HCT116 (cell line): ENCODE measurements around the gene TIRAP.
"Not testable (repeated sequence)": the region's sequence is repeated elsewhere in the genome, so short reads cannot be mapped to it uniquely, and the experiment has no call there.

Experiments
- CEBPB ChIP-seq: IDR thresholded peaks from 2 replicates; pipeline ENCODE4 v1.6.1; 2012; ENCODE audit warnings: low read depth
- CTCF ChIP-seq, 3 experiments: fragments of 200-600 bp in 1 of 3; sonication (generic) in 1 of 3; IDR thresholded peaks in 2 of 3; conservative IDR thresholded peaks in 1 of 3; 2 replicates each; pipeline ENCODE4 v1.5.1; 2012 to 2017; ENCODE audit warnings: low read depth in 2 of 3, low read length in 2 of 3, antibody characterized with exemption in 1 of 3, borderline replicate concordance in 1 of 3, control low read depth in 1 of 3, mild to moderate bottlenecking in 1 of 3, mixed read lengths in 1 of 3, mixed run types in 1 of 3, moderate library complexity in 1 of 3; ENCODE audit not compliant: insufficient read depth in 1 of 3
- EZH2 ChIP-seq: fragments of 200-600 bp; sonication (generic); IDR thresholded peaks from 2 replicates; pipeline ENCODE4 v1.6.1; 2017; ENCODE audit warnings: antibody characterized with exemption, mixed run types
- JUND ChIP-seq: IDR thresholded peaks from 2 replicates; pipeline ENCODE4 v1.6.1; 2012
- POLR2A ChIP-seq: IDR thresholded peaks from 2 replicates; pipeline ENCODE4 v1.7.0; 2011; ENCODE audit warnings: borderline replicate concordance; ENCODE audit not compliant: insufficient read depth, insufficient read length; ENCODE audit errors: extremely low read depth
- POLR2AphosphoS5 ChIP-seq: IDR thresholded peaks from 2 replicates; pipeline ENCODE4 v1.6.1; 2011; ENCODE audit warnings: mild to moderate bottlenecking, low read depth, low read length, moderate library complexity
- SIN3A ChIP-seq: IDR thresholded peaks from 2 replicates; pipeline ENCODE4 v1.6.1; 2012; ENCODE audit warnings: low read depth
- YY1 ChIP-seq: IDR thresholded peaks from 2 replicates; pipeline ENCODE4 v1.6.1; 2011; ENCODE audit warnings: low read length, low read depth, moderate library complexity, mild to moderate bottlenecking; ENCODE audit not compliant: insufficient replicate concordance; ENCODE audit errors: extremely low read depth
- ZNF274 ChIP-seq: fragments of 200-500 bp; sonication (Bioruptor generic); IDR thresholded peaks from 2 replicates; pipeline ENCODE4 v1.6.1; 2014; ENCODE audit warnings: mild to moderate bottlenecking, low read depth, low read length, inconsistent platforms

- not testable (repeated sequence) for TF ChIP-seq YY1; POLR2AphosphoS5; SIN3A; CTCF (IDR thresholded peaks at IDR 0.05 in 2 of 3, conservative IDR thresholded peaks at IDR 0.05 in 1 of 3; ENCODE audit: borderline replicate concordance in 1 of 3, insufficient read depth in 1 of 3, low read depth in 2 of 3, low read length in 2 of 3); EZH2; ZNF274; POLR2A; JUND; CEBPB
These were observed 25.9 kb downstream of the TIRAP start for GRCh38 chr11:126308771-126309170.
